DLD1 (cell line): Measurements from ENCODE around the gene TRIM40.

Experiments used
- in situ Hi-C: cut with HindIII; loops from 2 replicates; pipeline ENCODE4 v1.10.0; 2017; ENCODE audit warnings: low sequenced_read_pairs

TRIM40 gene

GRCh38 chr6:30147096-30147495, 11.2 kb downstream of the TRIM40 start:
- in situ Hi-C loops: no loop called here

- in situ Hi-C loops: no loop called here
These were observed 13.3 kb downstream of the TRIM40 start for GRCh38 chr6:30149234-30149633.

- in situ Hi-C loops: no loop called here
These were observed 14.1 kb downstream of the TRIM40 start for GRCh38 chr6:30149858-30150550.

GRCh38 chr6:30150671-30151395, 14.9 kb downstream of the TRIM40 start:
- in situ Hi-C loops: no loop called here

GRCh38 chr6:30151580-30151979, 15.6 kb downstream of the TRIM40 start:
- in situ Hi-C loops: no loop called here

- in situ Hi-C loops: no loop called here
These were observed 16.2 kb downstream of the TRIM40 start for GRCh38 chr6:30152016-30152673.

- in situ Hi-C loops: no loop called here
These were observed 17.1 kb downstream of the TRIM40 start for GRCh38 chr6:30152910-30153610.

- in situ Hi-C loops: no loop called here
These were observed 18.1 kb downstream of the TRIM40 start for GRCh38 chr6:30154061-30154460.

- in situ Hi-C loops: no loop called here
These were observed 19.0 kb downstream of the TRIM40 start for GRCh38 chr6:30154709-30155519.

- in situ Hi-C loops: no loop called here
These were observed 19.8 kb downstream of the TRIM40 start for GRCh38 chr6:30155520-30156261.

- in situ Hi-C loops: no loop called here
These were observed 20.3 kb downstream of the TRIM40 start for GRCh38 chr6:30156262-30156599.

GRCh38 chr6:30156774-30157173, 20.8 kb downstream of the TRIM40 start:
- in situ Hi-C loops: no loop called here

- in situ Hi-C loops: no loop called here
These were observed 21.6 kb downstream of the TRIM40 start for GRCh38 chr6:30157581-30157980.

GRCh38 chr6:30157999-30158398, 22.1 kb downstream of the TRIM40 start:
- in situ Hi-C loops: no loop called here

GRCh38 chr6:30158475-30159040, 22.6 kb downstream of the TRIM40 start:
- in situ Hi-C loops: no loop called here

- in situ Hi-C loops: no loop called here
These were observed 24.3 kb downstream of the TRIM40 start for GRCh38 chr6:30160008-30160784.

GRCh38 chr6:30160785-30161531, 25.0 kb downstream of the TRIM40 start, which contains the start of gene TRIM10:
TSS of gene TRIM10 (minus strand) at chr6:30161211. CDS start at chr6:30160858, 353 bp downstream.
- in situ Hi-C loops: no loop called here
